Measurements from ENCODE around the gene PTPN13. TPM values are rescaled to one million over a fixed set of nuclear protein-coding genes. Genes with fewer than 3 reads are reported as not detected.

PTPN13 gene
- total RNA-seq, 2 donors from 2014 or later, result 9.1 to 26.7 TPM

DNA sequence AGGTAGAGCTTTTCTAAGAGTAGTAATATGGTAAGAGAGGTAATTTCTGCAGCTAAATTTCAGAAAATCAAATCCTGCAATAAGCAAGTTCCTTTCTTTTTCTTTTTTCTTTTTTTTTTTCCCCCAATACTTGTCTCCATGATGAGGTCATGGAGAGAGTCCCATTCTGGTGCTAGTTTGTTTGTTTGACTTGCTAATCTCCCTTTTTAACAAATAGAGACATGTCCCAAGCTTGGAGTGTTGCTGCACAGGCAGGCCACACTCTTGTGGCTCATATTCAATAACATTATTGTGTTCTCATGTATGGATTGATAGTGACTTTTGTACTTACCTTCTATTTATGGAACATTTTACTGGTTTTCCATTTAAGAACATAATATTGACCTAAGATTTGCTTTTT is 25.5 kb downstream of the PTPN13 start:
- Histone ChIP-seq H3K9me3 (no peaks in the 10 kb centered on the region), H3K27me3 (no peaks in the 10 kb centered on the region), H3K4me3 (no peak overlapping the region), H3K27ac (no peak overlapping the region), H3K36me3 (replicated peaks in 1 of 2; ENCODE audit: insufficient read depth in 1 of 2, low read depth in 2 of 2) (no peaks in the 10 kb centered on the region), H3K4me1 (peaks cover 5% of the 10 kb centered on the region)
- no peak for ATAC-seq
- TF ChIP-seq POLR2A (IDR thresholded peaks at IDR 0.05), result no peak
- TF ChIP-seq, protein P1, sequence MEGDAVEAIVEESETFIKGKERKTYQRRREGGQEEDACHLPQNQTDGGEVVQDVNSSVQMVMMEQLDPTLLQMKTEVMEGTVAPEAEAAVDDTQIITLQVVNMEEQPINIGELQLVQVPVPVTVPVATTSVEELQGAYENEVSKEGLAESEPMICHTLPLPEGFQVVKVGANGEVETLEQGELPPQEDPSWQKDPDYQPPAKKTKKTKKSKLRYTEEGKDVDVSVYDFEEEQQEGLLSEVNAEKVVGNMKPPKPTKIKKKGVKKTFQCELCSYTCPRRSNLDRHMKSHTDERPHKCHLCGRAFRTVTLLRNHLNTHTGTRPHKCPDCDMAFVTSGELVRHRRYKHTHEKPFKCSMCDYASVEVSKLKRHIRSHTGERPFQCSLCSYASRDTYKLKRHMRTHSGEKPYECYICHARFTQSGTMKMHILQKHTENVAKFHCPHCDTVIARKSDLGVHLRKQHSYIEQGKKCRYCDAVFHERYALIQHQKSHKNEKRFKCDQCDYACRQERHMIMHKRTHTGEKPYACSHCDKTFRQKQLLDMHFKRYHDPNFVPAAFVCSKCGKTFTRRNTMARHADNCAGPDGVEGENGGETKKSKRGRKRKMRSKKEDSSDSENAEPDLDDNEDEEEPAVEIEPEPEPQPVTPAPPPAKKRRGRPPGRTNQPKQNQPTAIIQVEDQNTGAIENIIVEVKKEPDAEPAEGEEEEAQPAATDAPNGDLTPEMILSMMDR (IDR thresholded peaks at IDR 0.05), result no peak
- DNase-seq, result no peak
- intact Hi-C loops (cut with DNase I), result no loop called here

GRCh38 chr4:86621435-86621834 is 27.3 kb downstream of the PTPN13 start:
- Histone ChIP-seq H3K27me3 (no peaks in the 10 kb centered on the region), H3K36me3 (replicated peaks in 1 of 2; ENCODE audit: insufficient read depth in 1 of 2, low read depth in 2 of 2) (peaks cover 0 to 4% of the 10 kb centered on the region in 2 donors), H3K4me1 (peaks cover 5% of the 10 kb centered on the region), H3K27ac (no peak overlapping the region), H3K9me3 (peaks cover 0 to 3% (median 0%) of the 10 kb centered on the region in 3 donors), H3K4me3 (no peak overlapping the region)
- no peak for TF ChIP-seq POLR2A (IDR thresholded peaks at IDR 0.05)
- TF ChIP-seq, protein P1 (IDR thresholded peaks at IDR 0.05), result no peak
- ATAC-seq, result no peak
- intact Hi-C loops (cut with DNase I), result no loop called here
- DNase-seq, result no peak
- WGBS, 2 donors, result 30 to 36% methylated on average over 1 of the region's 1 CpG

DNA sequence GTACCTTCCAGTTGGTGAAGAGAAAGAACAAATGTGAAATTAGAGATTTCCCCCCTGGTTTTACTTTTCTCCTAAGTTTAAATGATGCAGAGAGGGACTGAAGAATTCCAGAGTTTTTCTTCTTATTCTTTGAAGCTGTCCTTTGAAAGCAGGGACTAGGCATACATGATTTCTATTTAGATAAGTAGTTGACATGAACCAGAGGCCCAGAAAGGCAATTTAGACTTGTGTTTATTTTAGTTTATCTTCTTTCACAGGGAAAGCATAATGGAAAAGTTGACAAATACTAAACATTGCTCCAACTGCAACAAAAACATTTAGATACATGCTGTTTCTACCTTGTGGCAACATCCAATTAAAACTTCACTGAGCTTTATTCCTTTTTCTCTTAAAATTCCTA is 32.0 kb downstream of the PTPN13 start:
- Histone ChIP-seq H3K9me3 (peaks cover 0 to 3% (median 0%) of the 10 kb centered on the region in 3 donors), H3K27me3 (no peaks in the 10 kb centered on the region), H3K4me1 (no peaks in the 10 kb centered on the region), H3K36me3 (replicated peaks in 1 of 2; ENCODE audit: insufficient read depth in 1 of 2, low read depth in 2 of 2) (peaks cover 0 to 4% of the 10 kb centered on the region in 2 donors), H3K4me3 (no peak overlapping the region), H3K27ac (no peak overlapping the region)
- ATAC-seq (no peak), DNase-seq (no peak)
- intact Hi-C loops (cut with DNase I), result no loop called here
- TF ChIP-seq, protein P1 (IDR thresholded peaks at IDR 0.05), result no peak
- no peak for TF ChIP-seq POLR2A (IDR thresholded peaks at IDR 0.05)

DNA sequence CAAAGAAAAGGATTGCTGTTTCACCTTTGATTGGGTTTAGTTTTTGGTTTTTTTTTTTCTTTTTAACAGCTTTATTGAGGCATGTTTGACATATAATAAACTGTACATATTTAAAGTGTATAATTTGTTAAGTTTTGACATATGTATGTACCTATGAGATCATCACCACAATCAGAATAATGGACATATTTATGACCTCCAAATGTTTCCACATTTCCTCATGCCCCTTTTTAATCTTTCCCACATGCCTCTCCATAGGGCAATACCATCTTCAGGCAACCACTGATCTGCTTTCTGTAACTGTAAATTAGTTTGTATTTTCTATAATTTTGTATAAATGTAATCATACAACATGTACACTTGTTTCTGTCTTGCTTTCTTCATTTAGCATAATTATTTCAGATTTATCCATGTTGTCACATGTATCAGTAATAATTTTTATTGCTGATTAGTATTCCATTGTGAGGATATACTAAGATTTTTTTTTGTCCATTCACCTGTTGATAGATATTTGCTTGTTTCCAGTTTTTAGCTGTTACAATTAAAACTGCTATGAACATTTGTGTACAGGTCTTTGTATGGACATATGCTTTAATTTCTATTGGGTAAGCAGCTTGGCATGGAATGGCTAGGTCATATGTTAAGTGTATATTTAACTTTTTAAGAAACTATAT is 33.5 kb downstream of the PTPN13 start:
- no peaks in the 10 kb centered on the region for H3K27me3 ChIP-seq
- no peaks in the 10 kb centered on the region for H3K4me1 ChIP-seq
- H3K9me3 ChIP-seq, result peaks cover 0 to 3% (median 0%) of the 10 kb centered on the region in 3 donors
- peaks cover 0 to 4% of the 10 kb centered on the region in 2 donors for H3K36me3 ChIP-seq (replicated peaks in 1 of 2; ENCODE audit: insufficient read depth in 1 of 2, low read depth in 2 of 2)
- intact Hi-C loops (cut with DNase I), result no loop called here
- TF ChIP-seq POLR2A (IDR thresholded peaks at IDR 0.05), result no peak
- TF ChIP-seq, protein P1 (IDR thresholded peaks at IDR 0.05), result no peak
- H3K4me3 ChIP-seq, result no peak overlapping the region
- ATAC-seq (no peak), DNase-seq (no peak)
- H3K27ac ChIP-seq, result no peak overlapping the region

DNA sequence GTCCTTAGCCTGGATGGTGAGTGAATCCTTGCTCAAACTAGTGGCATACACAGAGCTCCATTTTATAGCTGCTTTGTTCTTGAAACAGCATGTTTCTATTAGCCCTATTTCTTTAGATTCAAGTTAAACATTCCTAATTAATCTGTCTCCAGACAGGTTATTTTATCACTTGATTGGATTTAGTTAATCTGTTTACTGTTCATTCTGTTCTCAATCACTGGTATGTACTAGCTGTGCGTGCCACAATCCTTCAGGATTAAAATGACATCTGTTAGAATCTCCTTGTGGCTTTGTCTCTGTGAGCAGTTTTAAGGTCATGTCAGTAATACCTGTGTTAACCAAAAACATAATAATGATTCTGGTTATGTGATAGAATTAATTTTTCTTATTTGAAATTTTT is 36.5 kb downstream of the PTPN13 start:
- Histone ChIP-seq H3K4me1 (peaks cover 11% of the 10 kb centered on the region), H3K4me3 (no peak overlapping the region), H3K36me3 (replicated peaks in 1 of 2; ENCODE audit: insufficient read depth in 1 of 2, low read depth in 2 of 2) (peaks cover 0 to 2% of the 10 kb centered on the region in 2 donors), H3K27me3 (no peaks in the 10 kb centered on the region), H3K27ac (no peak overlapping the region), H3K9me3 (peaks cover 0 to 3% (median 0%) of the 10 kb centered on the region in 3 donors)
- DNase-seq (no peak), ATAC-seq (no peak)
- TF ChIP-seq POLR2A (IDR thresholded peaks at IDR 0.05), result no peak
- TF ChIP-seq, protein P1 (IDR thresholded peaks at IDR 0.05), result no peak
- WGBS, 2 donors, result 35 to 42% methylated on average over 1 of the region's 1 CpG
- intact Hi-C loops (cut with DNase I), result no loop called here
